SKM-1 (cell line): ENCODE results near the gene SWAP70.
A peak's percentile ranks its signal among the peaks of the same experiment; 100 is the strongest.

Source experiments
- DNase-seq: peaks from one replicate; lab custom pipeline; 2025; ENCODE audit not compliant: unreplicated experiment; lab: John Stamatoyannopoulos, UW

The SWAP70 gene

GRCh38 chr11:9651481-9651880 lies 12.4 kb upstream of the SWAP70 start:
- DNase-seq, result no peak

- DNase-seq, result no peak
Measured at GRCh38 chr11:9651899-9652748, 11.8 kb upstream of the SWAP70 start.

- DNase-seq, result no peak
Measured at GRCh38 chr11:9653871-9654270, 10.0 kb upstream of the SWAP70 start.

GRCh38 chr11:9656864-9657263 lies 7.0 kb upstream of the SWAP70 start:
- DNase-seq, result no peak

GRCh38 chr11:9657531-9657930 lies 6.3 kb upstream of the SWAP70 start:
- DNase-seq, result no peak

- no peak for DNase-seq
Measured at GRCh38 chr11:9660886-9661285, 3.0 kb upstream of the SWAP70 start.

GRCh38 chr11:9662273-9662672 lies 1.6 kb upstream of the SWAP70 start:
- DNase-seq, result peak; percentile 62

GRCh38 chr11:9664276-9665171 lies 647 bp downstream of the SWAP70 start:
- no peak for DNase-seq

GRCh38 chr11:9665749-9666148 lies 1.9 kb downstream of the SWAP70 start:
- DNase-seq, result no peak

- no peak for DNase-seq
Measured at GRCh38 chr11:9669954-9670353, 6.1 kb downstream of the SWAP70 start.

- no peak for DNase-seq
Measured at GRCh38 chr11:9672288-9672916, 8.5 kb downstream of the SWAP70 start.

GRCh38 chr11:9672918-9673317 lies 9.0 kb downstream of the SWAP70 start:
- no peak for DNase-seq

GRCh38 chr11:9675691-9676090 lies 11.8 kb downstream of the SWAP70 start:
- no peak for DNase-seq

GRCh38 chr11:9677951-9678350 lies 14.1 kb downstream of the SWAP70 start:
- no peak for DNase-seq

GRCh38 chr11:9678576-9678975 lies 14.7 kb downstream of the SWAP70 start:
- no peak for DNase-seq

- no peak for DNase-seq
Measured at GRCh38 chr11:9680028-9680427, 16.2 kb downstream of the SWAP70 start.

- no peak for DNase-seq
Measured at GRCh38 chr11:9681583-9682372, 17.9 kb downstream of the SWAP70 start.

- DNase-seq, result no peak
Measured at GRCh38 chr11:9687711-9688477, 24.0 kb downstream of the SWAP70 start.

GRCh38 chr11:9688716-9689511 lies 25.0 kb downstream of the SWAP70 start:
- DNase-seq, result no peak
